NCI-H146 (cell line): Measurements from ENCODE around the gene MTMR1.

Experiments
- DNase-seq: peaks from one replicate; lab custom pipeline; 2025; lab: John Stamatoyannopoulos, UW

MTMR1 gene

DNA sequence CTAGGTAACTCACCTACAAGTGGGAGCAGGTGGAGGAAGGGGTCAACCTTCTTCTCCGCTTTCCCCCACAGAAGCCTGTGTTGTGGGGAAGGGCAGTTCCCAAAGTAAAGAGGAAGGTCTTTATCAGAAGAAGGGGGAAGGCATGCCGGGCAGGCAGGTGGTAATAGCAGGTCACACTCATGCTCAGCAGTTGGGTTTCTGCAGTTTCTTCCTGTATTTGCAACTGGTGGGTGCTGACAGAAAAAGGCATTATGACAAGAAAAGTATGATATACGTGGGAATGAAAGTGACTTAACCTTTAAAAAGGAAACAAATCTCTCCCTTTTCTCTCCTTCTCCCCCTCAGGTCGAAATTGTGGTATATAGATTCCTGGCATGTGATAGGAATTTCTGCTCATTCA, 3.7 kb downstream of the MTMR1 start:
- DNase-seq: no peak

DNA sequence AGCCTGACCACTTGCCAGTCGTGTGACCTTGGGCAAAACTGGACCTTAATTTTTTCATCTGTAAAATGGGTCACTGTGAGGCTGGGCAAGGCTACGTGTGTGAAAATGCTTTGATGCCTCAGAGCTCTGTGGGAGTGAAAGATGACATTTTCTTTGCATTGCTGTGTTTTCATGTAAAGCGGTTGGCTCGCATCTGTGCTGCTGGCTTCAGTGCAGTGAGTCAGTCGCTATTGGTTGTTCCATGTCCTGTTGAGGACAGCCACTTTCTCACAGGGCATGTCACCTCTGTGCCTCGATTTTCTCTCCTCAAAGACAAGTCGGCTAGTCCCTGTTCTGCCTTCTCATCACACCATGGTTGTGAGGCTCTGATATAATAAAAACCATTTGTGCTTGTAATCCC, 4.4 kb downstream of the MTMR1 start:
- no peak for DNase-seq

DNA sequence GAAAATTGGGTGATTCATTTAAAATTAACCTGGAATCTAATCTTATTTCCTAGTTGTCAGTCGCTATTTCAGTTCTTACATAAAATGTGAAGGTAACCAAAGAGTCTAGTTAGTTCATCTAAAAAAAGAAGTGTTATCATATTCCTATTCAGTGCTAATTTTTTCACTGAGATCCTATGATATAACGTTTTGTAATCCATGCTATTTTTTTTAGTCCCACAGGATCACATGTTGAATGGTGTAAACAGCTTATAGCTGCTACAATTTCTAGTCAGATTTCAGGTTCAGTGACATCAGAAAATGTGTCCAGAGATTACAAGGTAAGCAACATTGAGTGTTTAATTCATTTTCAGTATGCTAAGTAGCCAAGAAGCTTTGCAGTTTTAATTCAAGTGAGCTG, 5.8 kb downstream of the MTMR1 start:
- no peak for DNase-seq

GRCh38 chrX:150700107-150700506, 6.9 kb downstream of the MTMR1 start:
- DNase-seq: no peak

GRCh38 chrX:150701377-150701776, 8.2 kb downstream of the MTMR1 start:
- DNase-seq: no peak

DNA sequence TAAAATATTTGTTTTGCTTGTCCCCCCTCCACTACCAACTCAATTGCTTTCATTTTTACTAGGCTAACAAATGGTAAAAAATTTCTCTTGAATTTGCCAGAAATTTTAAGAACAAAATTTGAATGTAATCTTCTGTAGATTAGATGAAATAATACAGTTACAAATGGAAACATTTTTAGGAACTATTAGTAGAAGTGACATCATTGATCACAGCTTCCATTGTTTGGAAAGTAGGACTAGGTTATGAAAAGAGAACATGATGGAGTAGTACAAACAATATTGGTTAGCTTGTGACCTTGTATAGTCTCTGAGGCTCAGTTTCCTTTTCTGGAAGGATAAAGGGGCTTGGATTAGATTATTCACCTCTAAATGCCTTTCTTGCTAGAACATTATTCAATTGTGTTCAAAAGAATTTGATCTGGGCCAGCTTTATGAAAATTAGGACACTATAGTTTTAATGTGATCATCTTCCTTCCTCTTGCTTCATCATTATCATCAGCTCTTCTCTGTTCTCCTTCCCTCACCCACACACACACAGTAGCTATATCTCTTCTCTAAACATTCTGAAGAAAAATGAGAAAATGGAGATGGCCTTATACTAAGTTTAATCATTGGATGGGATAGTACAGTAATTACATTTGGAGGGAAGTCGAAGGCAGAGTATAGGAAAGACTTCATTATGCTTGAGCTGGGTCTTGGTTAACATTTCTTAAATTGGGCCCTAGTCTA, 9.9 kb downstream of the MTMR1 start:
- DNase-seq: no peak

DNA sequence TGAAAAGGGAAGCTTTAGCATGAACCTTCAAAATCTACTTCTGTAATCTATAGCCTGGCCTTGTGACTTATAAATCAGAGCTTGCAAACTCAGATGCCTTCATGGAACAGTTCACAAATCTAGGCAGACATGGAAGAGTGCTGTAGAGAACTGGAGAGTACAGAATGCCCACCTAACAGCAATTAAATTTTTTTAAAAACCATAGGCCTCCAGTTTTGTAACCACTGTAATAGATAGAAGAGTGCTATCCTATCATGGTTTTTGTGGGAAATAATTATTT, 10.4 kb downstream of the MTMR1 start:
- DNase-seq: no peak

- no peak for DNase-seq
These were observed 10.9 kb downstream of the MTMR1 start for GRCh38 chrX:150704030-150704613.

DNA sequence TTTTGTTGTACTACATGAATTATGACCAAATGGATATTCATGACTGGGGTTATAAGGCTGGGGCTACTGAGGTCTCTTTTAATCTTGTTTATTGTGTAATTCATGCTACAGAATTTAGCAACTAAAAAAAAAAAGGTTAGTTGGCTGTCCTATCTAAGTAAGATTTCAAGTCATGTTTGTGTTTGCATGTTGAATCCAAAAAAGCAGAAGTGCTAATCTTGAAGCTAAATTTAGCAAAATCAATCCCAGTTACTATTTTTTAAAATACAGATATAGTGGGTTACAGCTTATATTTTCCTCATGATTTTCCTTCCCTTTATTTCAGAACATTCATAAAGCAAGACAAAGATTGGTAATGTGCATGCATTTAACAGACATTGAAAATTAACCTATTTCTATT, 19.4 kb downstream of the MTMR1 start:
- no peak for DNase-seq

DNA sequence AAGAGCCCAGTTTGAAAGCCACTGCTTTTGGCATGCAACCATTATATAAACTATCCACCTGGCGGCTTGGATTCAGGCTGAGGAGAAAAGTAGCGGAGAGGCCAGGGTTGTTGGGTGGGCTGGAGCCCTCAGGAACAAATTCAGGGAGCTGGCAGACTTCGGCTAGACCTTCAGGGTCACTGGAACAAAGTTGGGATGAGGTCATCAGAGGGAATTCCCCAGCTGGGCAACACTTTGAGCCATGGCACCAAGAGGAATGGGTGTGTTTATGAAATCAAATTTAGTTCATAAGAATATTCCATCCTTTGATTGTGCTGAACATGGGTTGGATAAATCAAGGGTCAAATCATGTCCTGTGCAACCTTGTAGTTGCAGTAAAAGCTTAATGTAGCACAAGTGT, 22.0 kb downstream of the MTMR1 start:
- DNase-seq: no peak

- DNase-seq: no peak
These were observed 26.4 kb downstream of the MTMR1 start for GRCh38 chrX:150719621-150720020.

DNA sequence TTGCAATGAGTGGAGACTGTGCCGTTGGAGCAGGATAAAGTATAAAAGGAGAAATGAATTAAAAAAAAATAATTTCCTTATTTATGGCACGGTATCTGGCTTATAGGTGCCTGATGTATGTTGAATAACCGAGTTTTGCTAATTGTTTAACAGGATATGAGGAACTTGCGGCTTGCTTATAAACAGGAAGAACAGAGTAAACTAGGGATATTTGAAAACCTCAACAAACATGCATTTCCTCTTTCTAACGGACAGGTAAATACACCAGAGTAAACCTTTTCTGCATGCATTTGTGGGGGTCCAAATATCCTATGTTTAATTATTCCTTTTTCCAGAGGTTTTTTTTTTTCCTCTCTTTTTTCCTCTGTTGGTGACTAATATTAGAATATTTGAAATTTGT, 36.8 kb downstream of the MTMR1 start:
- DNase-seq: no peak

- DNase-seq: no peak
These were observed 37.5 kb downstream of the MTMR1 start for GRCh38 chrX:150730719-150731118.

- DNase-seq: no peak
These were observed 38.6 kb downstream of the MTMR1 start for GRCh38 chrX:150731795-150732194.

DNA sequence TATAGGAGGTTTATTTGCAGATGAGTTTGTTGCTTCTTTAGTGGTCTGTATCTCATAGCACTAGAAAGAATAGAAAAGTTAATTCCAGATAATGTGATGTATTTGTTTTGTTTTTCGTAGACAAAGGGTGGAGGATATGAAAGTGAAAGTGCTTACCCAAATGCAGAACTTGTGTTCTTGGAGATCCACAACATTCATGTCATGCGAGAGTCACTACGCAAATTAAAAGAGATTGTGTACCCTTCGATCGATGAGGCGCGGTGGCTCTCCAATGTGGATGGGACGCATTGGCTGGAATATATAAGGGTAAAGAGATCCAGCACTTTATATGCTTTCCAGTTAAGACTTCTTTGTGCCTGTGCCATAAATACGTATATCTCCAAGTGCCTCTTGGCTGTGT, 43.3 kb downstream of the MTMR1 start:
- DNase-seq: no peak

GRCh38 chrX:150752124-150752523, 58.9 kb downstream of the MTMR1 start:
- DNase-seq: no peak

DNA sequence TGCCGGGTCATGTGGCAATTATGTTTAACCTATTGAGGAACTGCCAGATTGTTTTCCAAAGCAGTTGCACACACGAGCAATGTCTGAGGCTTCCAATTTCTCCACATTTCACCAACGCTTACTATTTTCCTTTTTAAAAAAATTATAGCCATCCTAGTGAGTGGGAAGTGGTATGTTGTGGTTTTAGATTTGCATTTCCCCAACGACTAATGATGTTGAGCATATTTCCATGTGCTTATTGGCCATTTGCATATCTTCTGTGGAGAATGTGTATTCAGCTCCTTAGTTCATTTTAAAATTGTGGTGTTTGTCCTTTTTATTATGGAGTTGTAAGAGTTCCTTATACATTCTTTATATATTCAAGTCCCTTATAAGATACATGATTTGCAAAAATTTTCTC, 60.2 kb downstream of the MTMR1 start:
- DNase-seq: no peak

- DNase-seq: no peak
These were observed 60.8 kb downstream of the MTMR1 start for GRCh38 chrX:150753968-150754367.

DNA sequence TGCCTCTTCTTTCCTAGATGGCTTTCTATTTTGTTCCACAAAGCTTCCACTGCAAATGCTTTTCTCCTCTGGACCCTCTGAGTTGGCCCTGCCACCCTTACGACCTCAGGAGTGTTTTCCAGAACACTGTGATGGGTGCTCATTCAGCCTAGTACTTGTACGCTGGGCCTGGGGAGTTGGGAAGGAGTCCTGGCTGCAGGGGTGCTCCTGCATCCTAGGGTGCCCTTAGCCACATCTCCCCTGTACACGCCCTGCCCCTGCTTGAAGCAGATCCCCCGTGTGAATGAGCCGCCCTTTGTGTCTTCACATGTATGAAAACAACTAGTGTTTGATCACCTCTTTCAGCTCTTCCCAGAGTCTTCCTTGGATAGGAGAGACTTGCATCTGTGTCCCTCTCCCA, 64.2 kb downstream of the MTMR1 start:
- DNase-seq: no peak

- DNase-seq: no peak
These were observed 66.6 kb downstream of the MTMR1 start for GRCh38 chrX:150759568-150760416.

- no peak for DNase-seq
These were observed 68.1 kb downstream of the MTMR1 start for GRCh38 chrX:150761176-150761818.

DNA sequence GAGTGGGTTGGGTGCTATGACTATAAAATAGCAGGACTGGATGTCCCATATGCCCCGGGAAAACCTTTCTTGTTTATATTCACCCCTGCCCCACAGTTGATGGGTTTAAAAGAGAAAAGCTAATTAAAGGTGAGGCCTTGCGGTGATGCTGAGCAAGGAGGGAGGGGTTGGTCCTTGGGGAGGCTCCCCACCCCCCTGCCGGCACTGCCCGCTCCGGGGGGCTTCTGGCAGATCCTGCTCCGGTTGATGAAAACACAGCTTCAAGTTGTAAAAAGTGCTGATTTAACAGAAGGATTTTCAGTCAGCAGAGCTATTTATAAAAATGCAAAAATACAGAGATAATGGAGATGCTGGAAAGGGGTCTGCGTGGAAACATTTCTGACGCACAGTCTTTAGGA, 68.6 kb downstream of the MTMR1 start:
- DNase-seq: no peak
